ENCODE measurements around the gene TMPRSS15.

DNA sequence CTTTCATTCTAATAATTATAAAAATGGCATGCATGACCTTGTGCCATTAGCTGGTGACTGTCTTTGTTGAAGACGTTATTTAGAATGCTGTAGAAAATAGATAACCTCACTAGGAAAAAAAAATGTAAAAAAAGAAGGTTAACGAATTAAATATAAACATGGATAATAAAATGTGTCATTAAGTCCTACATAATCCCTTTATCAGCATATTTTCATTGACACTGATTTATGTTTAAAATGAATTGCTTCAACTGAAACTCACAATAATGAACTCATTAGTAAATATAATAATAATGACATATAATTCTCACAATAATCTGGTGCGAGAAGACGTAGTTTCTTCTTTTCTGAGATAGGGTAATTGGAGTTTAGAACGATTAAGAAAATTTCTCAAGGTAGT is 4.7 kb downstream of the TMPRSS15 start:
- TF ChIP-seq, protein P1, sequence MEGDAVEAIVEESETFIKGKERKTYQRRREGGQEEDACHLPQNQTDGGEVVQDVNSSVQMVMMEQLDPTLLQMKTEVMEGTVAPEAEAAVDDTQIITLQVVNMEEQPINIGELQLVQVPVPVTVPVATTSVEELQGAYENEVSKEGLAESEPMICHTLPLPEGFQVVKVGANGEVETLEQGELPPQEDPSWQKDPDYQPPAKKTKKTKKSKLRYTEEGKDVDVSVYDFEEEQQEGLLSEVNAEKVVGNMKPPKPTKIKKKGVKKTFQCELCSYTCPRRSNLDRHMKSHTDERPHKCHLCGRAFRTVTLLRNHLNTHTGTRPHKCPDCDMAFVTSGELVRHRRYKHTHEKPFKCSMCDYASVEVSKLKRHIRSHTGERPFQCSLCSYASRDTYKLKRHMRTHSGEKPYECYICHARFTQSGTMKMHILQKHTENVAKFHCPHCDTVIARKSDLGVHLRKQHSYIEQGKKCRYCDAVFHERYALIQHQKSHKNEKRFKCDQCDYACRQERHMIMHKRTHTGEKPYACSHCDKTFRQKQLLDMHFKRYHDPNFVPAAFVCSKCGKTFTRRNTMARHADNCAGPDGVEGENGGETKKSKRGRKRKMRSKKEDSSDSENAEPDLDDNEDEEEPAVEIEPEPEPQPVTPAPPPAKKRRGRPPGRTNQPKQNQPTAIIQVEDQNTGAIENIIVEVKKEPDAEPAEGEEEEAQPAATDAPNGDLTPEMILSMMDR (IDR thresholded peaks at IDR 0.05), result no peak
- no peak for TF ChIP-seq POLR2A (IDR thresholded peaks at IDR 0.05)
